K562 (cell line): ENCODE measurements around the gene FBP1. TPM values are rescaled to one million over a fixed set of nuclear protein-coding genes. Genes with fewer than 3 reads are reported as not detected.

Experiments
- ATAC-seq: fragments of 200-7000 bp; cut with Tn5 transposase; 3 replicates; pipeline ENCODE4 v1.9.1; 2020; ENCODE audit warnings: moderate library complexity
- BruUV-seq: library from RNA; stranded (reverse); fragments of 400-500 nt; replicated peaks from 2 replicates; lab custom pipeline; 2021; lab: Mats Ljungman, UMichigan
- CTCF ChIA-PET: fragments of 300-600 bp; formaldehyde crosslinking; extraction: SDS; loops from one replicate; lab custom pipeline; 2021; ENCODE audit warnings: low intra/inter-chr PET ratio; lab: Yijun Ruan, JAX
- POLR2A ChIA-PET: fragments of 300-600, 350-650 bp; sonication (Branson Sonifier 250); formaldehyde crosslinking; extraction: SDS; loops from one replicate; lab custom pipeline; 2021; ENCODE audit warnings: antibody characterized with exemption, inconsistent platforms; lab: Yijun Ruan, JAX
- DNase-seq, 4 experiments: peaks; one replicate each; pipeline versions ENCODE4 v3.0.0 to v3.0.0-alpha.2; 2011 to 2018; ENCODE audit warnings: low spot score in 3 of 4, mixed read lengths in 3 of 4; ENCODE audit errors: extremely low read depth in 1 of 4
- FAIRE-seq: peaks from 2 replicates; lab custom pipeline; 2011; peaks lifted over from hg19 to GRCh38; lab: Jason Lieb, UNC
- H2AFZ ChIP-seq: 2 replicates; pipeline ENCODE4 v1.6.0; 2011; ENCODE audit warnings: low read depth, low read length, control low read depth, inconsistent platforms
- H3K27ac ChIP-seq: fragments of 200-600 bp; 3 replicates; pipeline ENCODE4 v1.8.0; 2011; ENCODE audit warnings: low read depth, mild to moderate bottlenecking, control low read depth, inconsistent platforms, low read length, moderate library complexity, mixed read lengths; ENCODE audit errors: extremely low read depth
- H3K27me3 ChIP-seq, 2 experiments: fragments of 300-600 bp in 1 of 2; 2 replicates in 1 of 2; 3 replicates in 1 of 2; pipeline versions ENCODE4 v1.6.0 to v1.8.0; 2011; ENCODE audit warnings: inconsistent platforms in 2 of 2, low read length in 2 of 2, mild to moderate bottlenecking in 1 of 2, mixed read lengths in 1 of 2, moderate library complexity in 1 of 2; ENCODE audit not compliant: control insufficient read depth in 2 of 2, insufficient read depth in 2 of 2
- H3K36me3 ChIP-seq: fragments of 300-600 bp; 3 replicates; pipeline ENCODE4 v1.8.0; 2011; ENCODE audit warnings: mild to moderate bottlenecking, low read length, inconsistent platforms; ENCODE audit not compliant: control insufficient read depth, insufficient read depth
- H3K4me1 ChIP-seq, 2 experiments: fragments of 200-600 bp in 1 of 2; replicated peaks in 1 of 2; 2 replicates in 1 of 2; 3 replicates in 1 of 2; pipeline versions ENCODE4 v1.5.1 to v1.8.0; 2011; ENCODE audit warnings: inconsistent platforms in 2 of 2, low read length in 2 of 2, mild to moderate bottlenecking in 1 of 2, mixed read lengths in 1 of 2, moderate library complexity in 1 of 2; ENCODE audit not compliant: control insufficient read depth in 2 of 2, insufficient read depth in 2 of 2
- H3K4me2 ChIP-seq: 2 replicates; pipeline ENCODE4 v1.6.1; 2011; ENCODE audit warnings: low read length, control low read depth, inconsistent platforms, mixed read lengths; ENCODE audit not compliant: insufficient read depth
- H3K4me3 ChIP-seq: fragments of 200-600 bp; sonication (generic), shearing (Covaris generic); 2 replicates; pipeline ENCODE4 v1.5.1; 2016; ENCODE audit warnings: control low read depth, inconsistent platforms
- H3K79me2 ChIP-seq: fragments of 200-600 bp; 3 replicates; pipeline ENCODE4 v1.8.0; 2011; ENCODE audit warnings: low read length, inconsistent platforms; ENCODE audit not compliant: control insufficient read depth, insufficient read depth
- H3K9ac ChIP-seq, 2 experiments: 2 replicates each; pipeline versions ENCODE4 v1.6.0 to v1.6.1; 2011; ENCODE audit warnings: low read depth in 2 of 2, low read length in 2 of 2, control low read depth in 1 of 2, inconsistent platforms in 1 of 2, mild to moderate bottlenecking in 1 of 2, mixed read lengths in 1 of 2; ENCODE audit not compliant: insufficient read depth in 1 of 2
- H3K9me1 ChIP-seq: one replicate; pipeline ENCODE4 v1.6.0; 2011; ENCODE audit warnings: inconsistent platforms, mild to moderate bottlenecking, low read length, moderate library complexity; ENCODE audit not compliant: control insufficient read depth, insufficient read depth
- H3K9me3 ChIP-seq: replicated peaks from 2 replicates; pipeline ENCODE4 v1.5.1; 2011; ENCODE audit warnings: low read depth, low read length, inconsistent platforms; ENCODE audit not compliant: control insufficient read depth, insufficient read depth
- H4K20me1 ChIP-seq: replicated peaks from 2 replicates; pipeline ENCODE4 v1.6.1; 2011; ENCODE audit warnings: low read length, inconsistent platforms, mixed read lengths; ENCODE audit not compliant: control insufficient read depth, insufficient read depth
- CBX8 ChIP-seq: fragments of 200-600 bp; sonication (generic); IDR thresholded peaks from 2 replicates; pipeline ENCODE4 v1.6.1; 2012; ENCODE audit warnings: borderline replicate concordance, mixed run types, low read depth, mild to moderate bottlenecking, moderate library complexity, mixed read lengths, low read length, control low read depth, inconsistent platforms; ENCODE audit not compliant: poor library complexity, severe bottlenecking; ENCODE audit errors: extremely low read depth
- CSDE1 ChIP-seq, 2 experiments: fragments of 450-650 bp; IDR thresholded peaks; 2 replicates each; pipeline ENCODE4 v1.6.1; 2016; ENCODE audit warnings: mild to moderate bottlenecking in 1 of 2
- NFE2 ChIP-seq: IDR thresholded peaks from 2 replicates; pipeline ENCODE4 v1.6.1; 2014; ENCODE audit warnings: antibody characterized with exemption, low read depth
- SLC30A9 ChIP-seq: fragments of 250-450 bp; sonication (Bioruptor Pico); IDR thresholded peaks from 2 replicates; pipeline ENCODE4 v1.8.0; 2022; ENCODE audit warnings: mild to moderate bottlenecking, moderate library complexity
- TOE1 ChIP-seq, 2 experiments: fragments of 450-650 bp in 1 of 2; sonication (generic) in 1 of 2; formaldehyde crosslinking in 1 of 2; IDR thresholded peaks; 2 replicates each; pipeline versions ENCODE4 v1.7.1 to v1.8.0; 2016 to 2022; ENCODE audit warnings: borderline replicate concordance in 2 of 2, mild to moderate bottlenecking in 2 of 2, antibody characterized with exemption in 1 of 2, inconsistent platforms in 1 of 2, low read depth in 1 of 2, missing genetic modification reagents in 1 of 2, moderate library complexity in 1 of 2
- WGBS: fragments of 100-300 bp; shearing (Covaris generic); methylation state at CpG from one replicate; pipeline ENCODE4 v1.1.6; 2016; ENCODE audit warnings: low coverage, mixed read lengths; ENCODE audit not compliant: insufficient coverage; ENCODE audit errors: missing lambda C conversion rate; 5-methylcytosine and 5-hydroxymethylcytosine counted together
- in situ Hi-C: fragments of 300-500 bp; cut with MboI; formaldehyde crosslinking; loops from 4 replicates; pipeline ENCODE4 v1.15.0; 2018; ENCODE audit warnings: inconsistent platforms, mixed read lengths
- intact Hi-C: fragments of 100-400 bp; cut with micrococcal nuclease; formaldehyde crosslinking; loops from 2 replicates; pipeline ENCODE4 v1.14.2; 2022
- polyA plus RNA-seq, 8 experiments: library from polyadenylated mRNA; depleted of rRNA in 4 of 8; stranded (reverse) in 5 of 8; unstranded in 3 of 8; fragments of >200 nt; fragmentation: Nextera tagmentation in 2 of 8; fragmentation: Illumina TruSeq in 1 of 8; extraction: Ambion mirVana in 2 of 8; extraction: Trizol in 1 of 8; gene quantifications; 2 replicates each; pipeline versions ENCODE4 v1.2.1 to v1.2.3, GENCODE V29; 2011 to 2014; ENCODE audit warnings: inconsistent platforms in 1 of 8, missing spikeins in 1 of 8
- total RNA-seq, 7 experiments: library from RNA; depleted of rRNA in 6 of 7; stranded (reverse); fragments of >200 nt in 6 of 7; fragmentation: Illumina TruSeq in 2 of 7; extraction: Trizol in 2 of 7; gene quantifications; 2 replicates each; pipeline versions ENCODE4 v1.2.1 to v1.2.3, GENCODE V29; 2011 to 2021; ENCODE audit warnings: low replicate concordance in 1 of 7
- TF ChIP-seq, protein P1 (sequence below): fragments of 250-450 bp; sonication (Bioruptor Pico); IDR thresholded peaks from 2 replicates; pipeline ENCODE4 v1.4.0; 2020
- TF ChIP-seq, protein P2 (sequence below): fragments of 200-800 bp; sonication (Bioruptor generic); IDR thresholded peaks from 2 replicates; pipeline ENCODE4 v1.6.1; 2017; ENCODE audit warnings: missing genetic modification characterization, missing compliant biosample characterization
- TF ChIP-seq, protein P3 (sequence below): IDR thresholded peaks from 2 replicates; pipeline ENCODE4 v1.6.1; 2011; ENCODE audit not compliant: insufficient read length; ENCODE audit errors: extremely low read depth

FBP1 gene
- total and polyA plus RNA-seq, 9 of the 15 experiments (the other 6 are each of a cell fraction or from before 2014, with no cell fraction given) = 0.24 TPM; not detected in 8

DNA sequence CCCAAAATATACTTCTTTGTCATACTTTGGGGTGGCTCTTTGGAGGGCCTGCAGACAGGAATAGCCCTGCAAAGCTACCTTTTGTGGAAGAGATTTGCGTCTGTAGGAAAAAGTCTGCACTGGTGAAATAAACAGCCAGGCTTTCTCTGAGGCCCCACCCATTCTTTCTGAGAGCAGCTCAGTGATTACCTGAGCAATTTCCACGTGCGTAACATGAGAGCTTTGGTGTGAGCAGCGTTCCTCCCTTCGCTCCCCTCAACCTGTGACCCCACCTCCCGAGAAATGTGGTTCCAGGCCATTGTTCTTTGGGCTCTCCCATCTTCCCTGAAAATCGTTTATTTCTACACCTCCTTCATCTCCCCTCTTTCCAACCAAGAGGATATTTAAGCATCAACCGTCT is 23.8 kb upstream of the FBP1 start (continued):
- TF ChIP-seq, protein P1, sequence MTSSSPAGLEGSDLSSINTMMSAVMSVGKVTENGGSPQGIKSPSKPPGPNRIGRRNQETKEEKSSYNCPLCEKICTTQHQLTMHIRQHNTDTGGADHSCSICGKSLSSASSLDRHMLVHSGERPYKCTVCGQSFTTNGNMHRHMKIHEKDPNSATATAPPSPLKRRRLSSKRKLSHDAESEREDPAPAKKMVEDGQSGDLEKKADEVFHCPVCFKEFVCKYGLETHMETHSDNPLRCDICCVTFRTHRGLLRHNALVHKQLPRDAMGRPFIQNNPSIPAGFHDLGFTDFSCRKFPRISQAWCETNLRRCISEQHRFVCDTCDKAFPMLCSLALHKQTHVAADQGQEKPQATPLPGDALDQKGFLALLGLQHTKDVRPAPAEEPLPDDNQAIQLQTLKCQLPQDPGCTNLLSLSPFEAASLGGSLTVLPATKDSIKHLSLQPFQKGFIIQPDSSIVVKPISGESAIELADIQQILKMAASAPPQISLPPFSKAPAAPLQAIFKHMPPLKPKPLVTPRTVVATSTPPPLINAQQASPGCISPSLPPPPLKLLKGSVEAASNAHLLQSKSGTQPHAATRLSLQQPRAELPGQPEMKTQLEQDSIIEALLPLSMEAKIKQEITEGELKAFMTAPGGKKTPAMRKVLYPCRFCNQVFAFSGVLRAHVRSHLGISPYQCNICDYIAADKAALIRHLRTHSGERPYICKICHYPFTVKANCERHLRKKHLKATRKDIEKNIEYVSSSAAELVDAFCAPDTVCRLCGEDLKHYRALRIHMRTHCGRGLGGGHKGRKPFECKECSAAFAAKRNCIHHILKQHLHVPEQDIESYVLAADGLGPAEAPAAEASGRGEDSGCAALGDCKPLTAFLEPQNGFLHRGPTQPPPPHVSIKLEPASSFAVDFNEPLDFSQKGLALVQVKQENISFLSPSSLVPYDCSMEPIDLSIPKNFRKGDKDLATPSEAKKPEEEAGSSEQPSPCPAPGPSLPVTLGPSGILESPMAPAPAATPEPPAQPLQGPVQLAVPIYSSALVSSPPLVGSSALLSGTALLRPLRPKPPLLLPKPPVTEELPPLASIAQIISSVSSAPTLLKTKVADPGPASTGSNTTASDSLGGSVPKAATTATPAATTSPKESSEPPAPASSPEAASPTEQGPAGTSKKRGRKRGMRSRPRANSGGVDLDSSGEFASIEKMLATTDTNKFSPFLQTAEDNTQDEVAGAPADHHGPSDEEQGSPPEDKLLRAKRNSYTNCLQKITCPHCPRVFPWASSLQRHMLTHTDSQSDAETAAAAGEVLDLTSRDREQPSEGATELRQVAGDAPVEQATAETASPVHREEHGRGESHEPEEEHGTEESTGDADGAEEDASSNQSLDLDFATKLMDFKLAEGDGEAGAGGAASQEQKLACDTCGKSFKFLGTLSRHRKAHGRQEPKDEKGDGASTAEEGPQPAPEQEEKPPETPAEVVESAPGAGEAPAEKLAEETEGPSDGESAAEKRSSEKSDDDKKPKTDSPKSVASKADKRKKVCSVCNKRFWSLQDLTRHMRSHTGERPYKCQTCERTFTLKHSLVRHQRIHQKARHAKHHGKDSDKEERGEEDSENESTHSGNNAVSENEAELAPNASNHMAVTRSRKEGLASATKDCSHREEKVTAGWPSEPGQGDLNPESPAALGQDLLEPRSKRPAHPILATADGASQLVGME (CRISPR knock-in tag) = no peak

DNA sequence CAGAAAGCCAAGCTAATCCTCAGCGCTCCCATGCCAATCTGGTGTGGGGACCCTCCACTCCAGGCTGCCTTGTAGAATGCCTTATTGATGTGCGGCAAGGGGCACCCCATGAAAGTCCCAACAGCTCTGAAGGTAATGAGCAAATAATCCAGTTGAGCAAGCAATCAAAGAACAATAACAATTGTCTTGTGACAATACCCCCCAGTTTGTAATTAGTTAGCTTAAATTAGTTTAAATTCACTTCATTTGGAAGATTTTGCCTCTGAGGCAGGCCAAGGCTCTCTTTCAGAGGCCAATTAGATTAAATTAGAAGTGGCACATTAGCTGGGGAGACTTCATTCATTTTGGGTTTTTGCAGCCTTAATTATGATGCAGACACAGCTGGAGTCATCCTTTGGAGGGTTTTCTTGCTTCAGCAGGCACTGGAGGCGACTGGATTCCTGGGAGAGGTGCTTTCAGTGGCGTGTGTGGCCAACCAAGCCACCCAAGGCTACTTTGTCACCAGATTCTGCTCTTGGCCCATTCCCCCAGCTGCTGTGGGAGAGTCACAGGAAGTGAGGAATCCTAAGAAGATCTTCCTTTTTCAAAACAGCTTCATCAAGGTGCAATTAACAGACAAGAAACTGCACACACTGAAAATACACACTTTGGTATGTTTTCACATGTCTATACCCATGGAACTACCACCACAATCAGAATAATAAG is 17.9 kb upstream of the FBP1 start:
- in situ Hi-C loops = no loop called here
- H3K79me2 ChIP-seq = no peaks in the 10 kb centered on the region
- H3K36me3 ChIP-seq = no peaks in the 10 kb centered on the region
- CTCF ChIA-PET = no interaction called here
- no peak for ATAC-seq
- WGBS = 0% methylated on average over 4 of the region's 4 CpGs
- no peak overlapping the region for H2AFZ ChIP-seq
- H3K9me3 ChIP-seq = no peaks in the 10 kb centered on the region
- no peaks in the 10 kb centered on the region for H3K4me1 ChIP-seq
- no peak overlapping the region for H3K4me3 ChIP-seq
- no peak overlapping the region for H3K27ac ChIP-seq
- no peak overlapping the region for H3K9ac ChIP-seq
- FAIRE-seq = no peak
- no peaks in the 10 kb centered on the region for H3K9me1 ChIP-seq
- H3K27me3 ChIP-seq = peaks cover 39 to 53% of the 10 kb centered on the region in 2 experiments
- 0 out of 2 replicates have a peak, but pooled peaks cover 5% of the 10 kb centered on the region for H4K20me1 ChIP-seq
- BruUV-seq = no TSS peak
- H3K4me2 ChIP-seq = no peak overlapping the region
- TF ChIP-seq, protein P2, sequence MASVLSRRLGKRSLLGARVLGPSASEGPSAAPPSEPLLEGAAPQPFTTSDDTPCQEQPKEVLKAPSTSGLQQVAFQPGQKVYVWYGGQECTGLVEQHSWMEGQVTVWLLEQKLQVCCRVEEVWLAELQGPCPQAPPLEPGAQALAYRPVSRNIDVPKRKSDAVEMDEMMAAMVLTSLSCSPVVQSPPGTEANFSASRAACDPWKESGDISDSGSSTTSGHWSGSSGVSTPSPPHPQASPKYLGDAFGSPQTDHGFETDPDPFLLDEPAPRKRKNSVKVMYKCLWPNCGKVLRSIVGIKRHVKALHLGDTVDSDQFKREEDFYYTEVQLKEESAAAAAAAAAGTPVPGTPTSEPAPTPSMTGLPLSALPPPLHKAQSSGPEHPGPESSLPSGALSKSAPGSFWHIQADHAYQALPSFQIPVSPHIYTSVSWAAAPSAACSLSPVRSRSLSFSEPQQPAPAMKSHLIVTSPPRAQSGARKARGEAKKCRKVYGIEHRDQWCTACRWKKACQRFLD (CRISPR knock-in tag) = no peak
- TF ChIP-seq TOE1 (IDR thresholded peaks at IDR 0.05; ENCODE audit: borderline replicate concordance) (no peak), TOE1 (CRISPR knock-in tag; IDR thresholded peaks at IDR 0.05; ENCODE audit: borderline replicate concordance, low read depth) (no peak), SLC30A9 (CRISPR knock-in tag) (no peak), CBX8 (no peak), CSDE1 (IDR thresholded peaks at IDR 0.05) (no peak), NFE2 (no peak)
- TF ChIP-seq, protein P3, sequence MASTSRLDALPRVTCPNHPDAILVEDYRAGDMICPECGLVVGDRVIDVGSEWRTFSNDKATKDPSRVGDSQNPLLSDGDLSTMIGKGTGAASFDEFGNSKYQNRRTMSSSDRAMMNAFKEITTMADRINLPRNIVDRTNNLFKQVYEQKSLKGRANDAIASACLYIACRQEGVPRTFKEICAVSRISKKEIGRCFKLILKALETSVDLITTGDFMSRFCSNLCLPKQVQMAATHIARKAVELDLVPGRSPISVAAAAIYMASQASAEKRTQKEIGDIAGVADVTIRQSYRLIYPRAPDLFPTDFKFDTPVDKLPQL = no peak
- TF ChIP-seq, all 486 proteins: peak for 0
- POLR2A ChIA-PET = interaction anchor here (0.5 to 1.0 kb wide), 3 partner anchors 9 to 477 kb away, joined by 3 to 4 read pairs (median 3); no protein-coding TSS in a partner anchor
- no peak for DNase-seq
- intact Hi-C loops = no loop called here
